ELR (cell line): ENCODE data around the gene DAZ3.
"Not testable (repeated sequence)": the region's sequence is repeated elsewhere in the genome, so short reads cannot be mapped to it uniquely, and the experiment has no call there.

Experiments
- DNase-seq: peaks from one replicate; pipeline ENCODE4 v3.0.0-alpha.2; 2015; ENCODE audit warnings: low read depth

DAZ3 gene

GRCh38 chrY:24813293-24813692 lies at the start of gene DAZ3:
DAZ3 (minus strand) TSS chrY:24813393; CDS start chrY:24813185, 208 bp downstream.
- not testable (repeated sequence) for DNase-seq

- not testable (repeated sequence) for DNase-seq
Observed at GRCh38 chrY:24833619-24834018, 20.4 kb upstream of the DAZ3 start, which contains the start of gene DAZ4. DAZ4 (plus strand) TSS chrY:24833919; CDS start chrY:24834127, 208 bp downstream.

GRCh38 chrY:24825069-24825468 lies 11.9 kb upstream of the DAZ3 start:
- not testable (repeated sequence) for DNase-seq

GRCh38 chrY:24824184-24824879 lies 11.1 kb upstream of the DAZ3 start:
- not testable (repeated sequence) for DNase-seq

- DNase-seq, result not testable (repeated sequence)
Observed at GRCh38 chrY:24821836-24822235, 8.6 kb upstream of the DAZ3 start.
